HG03066 (cell line): Measurements from ENCODE around the gene CYS1.
"Not testable (repeated sequence)": the region's sequence is repeated elsewhere in the genome, so short reads cannot be mapped to it uniquely, and the experiment has no call there.

Experiments
- ATAC-seq: cut with Tn5 transposase; IDR thresholded peaks from one replicate; pipeline ENCODE4 v1.9.1; 2021; ENCODE audit warnings: low read depth; ENCODE audit not compliant: unreplicated experiment

CYS1 gene

GRCh38 chr2:10016001-10016801 is 64.0 kb downstream of the CYS1 start:
- ATAC-seq, result no peak

- not testable (repeated sequence) for ATAC-seq
Observed at GRCh38 chr2:10015376-10015989, 64.7 kb downstream of the CYS1 start.

- no peak for ATAC-seq
Observed at GRCh38 chr2:10014418-10015190, 65.6 kb downstream of the CYS1 start.

GRCh38 chr2:10013651-10014417 is 66.4 kb downstream of the CYS1 start:
- not testable (repeated sequence) for ATAC-seq

- no peak for ATAC-seq
Observed at GRCh38 chr2:10012963-10013461, 67.2 kb downstream of the CYS1 start.

- ATAC-seq, result not testable (repeated sequence)
Observed at GRCh38 chr2:10012366-10012962, 67.7 kb downstream of the CYS1 start.

GRCh38 chr2:10011606-10012325 is 68.4 kb downstream of the CYS1 start:
- not testable (repeated sequence) for ATAC-seq

GRCh38 chr2:10010861-10011605 is 69.2 kb downstream of the CYS1 start:
- not testable (repeated sequence) for ATAC-seq

- ATAC-seq, result no peak
Observed at GRCh38 chr2:10009811-10010781, 70.1 kb downstream of the CYS1 start.

GRCh38 chr2:10009271-10009810 is 70.9 kb downstream of the CYS1 start:
- no peak for ATAC-seq

- no peak for ATAC-seq
Observed at GRCh38 chr2:10008809-10009176, 71.4 kb downstream of the CYS1 start.

- no peak for ATAC-seq
Observed at GRCh38 chr2:10007921-10008808, 72.0 kb downstream of the CYS1 start.

- no peak for ATAC-seq
Observed at GRCh38 chr2:10007435-10007834, 72.8 kb downstream of the CYS1 start.
